DMS53 (cell line): ENCODE data around the gene HOXD11.
A peak's percentile ranks its signal among the peaks of the same experiment; 100 is the strongest.

ENCODE experiments used
- DNase-seq: peaks from one replicate; lab custom pipeline; 2025; lab: John Stamatoyannopoulos, UW

The HOXD11 gene

GRCh38 chr2:176093145-176093897 is 13.8 kb upstream of the HOXD11 start:
- peak; percentile 80 for DNase-seq

GRCh38 chr2:176093898-176094249 is 13.2 kb upstream of the HOXD11 start:
- DNase-seq = no peak

- no peak for DNase-seq
These were observed 12.7 kb upstream of the HOXD11 start for GRCh38 chr2:176094349-176094748.

DNA sequence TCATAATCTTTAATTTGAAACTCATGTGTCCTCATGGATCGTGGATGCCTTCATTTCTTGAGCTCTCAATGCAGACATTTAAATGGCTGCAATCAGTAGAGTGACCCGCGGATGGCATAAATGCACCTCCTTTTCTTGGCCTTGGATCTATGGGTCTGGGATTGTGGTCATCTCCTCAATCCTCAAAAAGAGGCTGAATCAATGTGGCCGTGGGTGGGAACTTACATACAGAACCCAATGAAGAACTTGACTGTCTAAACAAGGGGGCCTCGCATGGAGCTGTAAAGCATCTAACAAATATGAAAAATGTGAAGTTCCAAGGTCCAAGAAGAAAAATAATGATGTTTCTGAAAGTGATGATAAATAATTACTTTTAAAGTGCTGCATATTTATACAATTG is 11.7 kb upstream of the HOXD11 start:
- no peak for DNase-seq

- DNase-seq = peak; percentile 42
These were observed 10.7 kb upstream of the HOXD11 start for GRCh38 chr2:176096243-176096985.

DNA sequence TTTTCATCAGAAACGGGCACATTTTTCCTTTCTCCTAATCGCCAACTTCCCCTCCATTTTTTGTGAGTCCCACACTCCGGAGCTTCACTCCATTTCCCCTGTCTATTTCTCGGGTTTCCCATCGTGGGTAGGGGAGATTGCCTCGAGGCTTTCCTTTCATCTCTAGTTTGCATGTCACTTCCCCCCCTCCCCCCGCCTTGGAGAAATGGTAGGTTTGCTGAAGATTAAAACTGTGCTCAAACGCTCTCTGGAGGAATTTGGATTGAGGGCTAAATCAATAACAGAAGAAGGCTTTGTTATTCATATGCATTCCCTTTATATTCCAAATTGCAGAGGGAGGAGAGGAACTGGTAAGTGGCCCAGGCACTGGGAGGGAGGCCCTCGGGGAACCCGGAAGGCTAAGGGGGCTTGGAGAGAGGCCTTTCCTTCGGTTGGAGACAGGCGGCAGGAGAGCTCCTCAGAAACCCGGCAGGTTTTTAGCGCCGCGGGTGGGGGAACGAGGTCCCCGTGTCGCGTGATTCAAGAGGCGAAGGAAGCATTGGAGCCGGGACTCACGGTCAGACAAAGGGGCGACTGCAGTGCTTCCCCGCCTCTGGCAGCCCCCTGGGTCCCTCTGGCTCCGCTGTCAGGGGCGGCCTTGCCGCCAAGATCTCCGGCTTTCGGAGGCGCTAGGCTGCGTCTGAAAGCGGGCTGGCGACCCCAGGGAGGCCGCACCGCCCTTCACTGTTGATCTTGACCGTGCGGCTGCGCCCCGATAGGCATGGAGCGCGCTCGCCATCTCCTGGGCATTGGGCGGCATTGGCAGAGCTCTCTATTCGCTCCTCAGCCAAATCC is 9.9 kb upstream of the HOXD11 start:
- peak; percentile 93 for DNase-seq

DNA sequence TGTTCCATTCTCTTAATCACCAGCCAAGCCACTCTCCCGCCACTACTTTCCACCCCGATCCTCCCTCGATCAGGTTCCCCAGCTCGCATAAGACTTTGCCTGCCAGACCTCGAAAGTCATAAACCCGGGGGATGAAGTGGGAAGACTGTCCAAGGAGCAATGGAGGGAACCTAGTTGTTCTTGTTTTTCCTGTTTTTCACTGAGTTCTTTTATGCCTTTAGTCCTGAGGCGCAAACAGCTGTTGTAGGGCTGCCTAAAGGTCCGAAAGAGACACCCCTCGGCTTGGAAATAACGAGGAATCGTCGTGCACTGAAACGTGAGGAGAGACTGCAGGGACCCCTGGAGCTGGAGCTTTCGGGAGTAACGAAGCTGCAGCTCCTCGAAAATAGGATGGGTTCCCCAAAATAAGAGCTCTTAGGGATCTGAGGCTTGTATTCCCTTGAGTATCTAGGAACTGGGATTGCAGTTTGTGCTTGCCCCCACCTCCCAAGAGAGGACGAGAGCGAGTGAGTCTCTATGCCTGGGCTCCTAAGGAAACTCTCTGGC is 9.2 kb upstream of the HOXD11 start:
- DNase-seq = no peak

- peak; percentile 59 for DNase-seq
These were observed 8.5 kb upstream of the HOXD11 start for GRCh38 chr2:176098366-176099158.

DNA sequence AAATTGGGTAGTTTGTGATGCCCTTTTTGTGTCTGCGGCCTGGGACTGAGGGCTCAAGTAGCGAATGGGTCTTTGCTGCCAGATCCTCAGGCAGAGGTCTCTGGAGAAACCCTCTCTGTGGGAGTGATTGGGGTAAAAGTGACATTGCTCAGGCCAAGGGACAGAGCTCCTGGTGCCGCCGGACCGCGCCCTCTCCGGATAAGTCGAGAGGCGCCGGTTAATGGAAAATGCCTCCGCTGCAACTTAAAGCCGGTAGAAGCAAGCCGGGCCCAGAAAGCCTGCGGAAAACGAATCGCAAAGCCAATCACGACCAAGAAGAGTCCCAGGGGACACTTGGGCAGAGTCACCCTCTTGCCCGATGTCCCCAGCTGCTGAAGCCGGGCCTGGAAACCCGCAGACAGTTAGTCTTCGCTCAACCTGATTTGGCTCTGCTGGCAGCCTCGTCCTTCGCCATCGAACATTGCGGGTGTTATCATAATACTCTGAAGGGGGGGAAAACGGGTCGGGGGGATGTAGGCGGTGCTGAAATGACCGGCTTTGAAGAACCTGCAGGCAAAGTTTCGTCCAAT is 7.8 kb upstream of the HOXD11 start:
- no peak for DNase-seq

DNA sequence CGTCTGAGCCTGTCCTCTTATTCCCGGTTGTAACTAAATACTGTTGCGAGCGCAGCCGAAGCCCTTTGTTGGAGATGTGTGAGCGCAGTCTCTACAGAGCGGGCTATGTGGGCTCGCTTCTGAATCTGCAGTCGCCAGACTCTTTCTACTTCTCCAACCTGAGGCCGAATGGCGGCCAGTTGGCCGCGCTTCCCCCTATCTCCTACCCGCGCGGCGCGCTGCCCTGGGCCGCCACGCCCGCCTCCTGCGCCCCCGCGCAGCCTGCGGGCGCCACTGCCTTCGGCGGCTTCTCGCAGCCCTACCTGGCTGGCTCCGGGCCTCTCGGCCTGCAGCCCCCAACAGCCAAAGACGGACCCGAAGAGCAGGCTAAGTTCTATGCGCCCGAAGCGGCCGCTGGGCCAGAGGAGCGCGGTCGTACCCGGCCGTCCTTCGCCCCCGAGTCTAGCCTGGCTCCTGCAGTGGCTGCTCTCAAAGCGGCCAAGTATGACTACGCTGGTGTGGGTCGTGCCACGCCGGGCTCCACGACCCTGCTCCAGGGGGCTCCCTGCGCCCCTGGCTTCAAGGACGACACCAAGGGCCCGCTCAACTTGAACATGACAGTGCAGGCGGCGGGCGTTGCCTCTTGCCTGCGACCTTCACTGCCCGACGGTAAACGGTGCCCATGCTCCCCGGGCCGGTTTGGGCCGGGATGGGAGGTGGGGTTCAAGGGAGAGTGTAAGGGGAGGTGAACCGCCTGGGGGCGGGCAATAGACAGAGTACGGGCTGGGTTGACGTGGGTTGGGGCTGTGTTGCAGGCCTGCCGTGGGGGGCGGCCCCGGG is 7.1 kb upstream of the HOXD11 start, which contains the start of gene HOXD12:
Gene HOXD12 (plus strand): TSS at position 68 of the 819 bp plus-strand sequence. CDS start 7 bp downstream, at position 75.
- DNase-seq = no peak

- DNase-seq = no peak
These were observed 6.4 kb upstream of the HOXD11 start for GRCh38 chr2:176100547-176101140.

GRCh38 chr2:176101216-176101830 is 5.8 kb upstream of the HOXD11 start:
- DNase-seq = no peak

DNA sequence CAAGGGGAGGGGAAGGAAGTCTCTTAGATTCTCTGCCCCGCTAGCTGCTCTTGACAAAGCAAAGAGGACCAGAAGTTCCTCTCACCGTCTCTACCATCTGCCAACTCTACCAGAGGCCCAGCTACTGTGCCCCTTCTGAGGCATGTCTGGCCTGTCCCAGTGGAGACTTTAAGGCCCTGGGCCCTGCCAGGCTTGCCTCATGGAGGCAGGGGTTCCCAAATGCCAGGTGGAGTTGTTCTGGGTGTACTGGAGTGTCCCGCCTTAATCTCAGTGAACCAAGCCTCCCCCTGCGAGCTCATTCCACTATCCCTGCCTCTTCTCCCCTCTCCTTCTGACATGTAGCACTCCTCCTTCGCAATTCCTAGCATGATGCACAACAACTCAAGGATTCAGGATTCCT is 5.2 kb upstream of the HOXD11 start:
- DNase-seq = no peak

DNA sequence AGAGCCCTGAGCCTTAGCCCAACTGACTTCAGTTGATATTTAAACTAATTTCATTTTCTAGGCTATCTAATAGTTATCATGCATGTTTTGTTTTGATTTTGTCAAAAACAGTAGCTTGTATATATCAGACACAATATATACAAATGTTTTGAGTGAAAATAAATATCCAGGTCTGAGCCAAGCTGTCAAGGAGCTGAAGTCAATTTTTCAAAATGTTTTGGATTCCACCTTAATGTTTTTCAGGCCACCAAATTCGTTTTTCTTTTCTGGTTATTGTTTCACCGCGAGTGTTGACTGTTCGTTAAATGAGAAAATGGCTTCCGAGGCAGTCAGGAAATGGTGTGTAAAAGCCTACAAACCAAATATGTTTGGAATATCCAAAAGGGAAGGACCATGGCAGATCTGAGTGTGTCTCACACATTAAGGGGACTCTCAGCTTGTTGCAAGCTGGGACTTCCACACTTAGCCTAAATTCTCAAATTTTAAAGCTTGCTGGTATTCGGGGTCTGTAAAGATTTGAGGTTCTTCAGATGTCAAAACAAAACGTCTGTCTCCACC is 4.7 kb upstream of the HOXD11 start:
- no peak for DNase-seq

GRCh38 chr2:176103194-176103593 is 3.9 kb upstream of the HOXD11 start:
- DNase-seq = no peak

- DNase-seq = no peak
These were observed 3.3 kb upstream of the HOXD11 start for GRCh38 chr2:176103742-176104315.

- peak; percentile 44 for DNase-seq
These were observed 2.6 kb upstream of the HOXD11 start for GRCh38 chr2:176104316-176105077.
